MG63 (cell line): ENCODE data around the gene COL25A1. TPM values are rescaled to one million over a fixed set of nuclear protein-coding genes. Genes with fewer than 3 reads are reported as not detected.

Experiments used
- DNase-seq: peaks from one replicate; pipeline ENCODE4 v3.0.0-alpha.2; 2020
- H3K27me3 ChIP-seq: fragments of 250-450 bp; sonication (Bioruptor Pico); 2 replicates; pipeline ENCODE4 v1.5.1; 2020; ENCODE audit warnings: mild to moderate bottlenecking, moderate library complexity
- H3K36me3 ChIP-seq: fragments of 250-450 bp; sonication (Bioruptor Pico); 2 replicates; pipeline ENCODE4 v1.5.1; 2020; ENCODE audit warnings: mild to moderate bottlenecking, moderate library complexity
- H3K4me3 ChIP-seq: fragments of 250-450 bp; sonication (Bioruptor Pico); 2 replicates; pipeline ENCODE4 v1.5.1; 2020; ENCODE audit warnings: mild to moderate bottlenecking, moderate library complexity
- H3K9me3 ChIP-seq: fragments of 250-450 bp; sonication (Bioruptor Pico); 2 replicates; pipeline ENCODE4 v1.5.1; 2020; ENCODE audit warnings: mild to moderate bottlenecking, moderate library complexity
- total RNA-seq: library from RNA; depleted of rRNA; stranded (reverse); fragments of >200 nt; shearing (Covaris generic); gene quantifications from 2 replicates; pipeline ENCODE4 v1.2.3, GENCODE V29; 2014; ENCODE audit warnings: low replicate concordance

COL25A1 gene
- total RNA-seq, 1 experiment from 2014 or later = not detected

DNA sequence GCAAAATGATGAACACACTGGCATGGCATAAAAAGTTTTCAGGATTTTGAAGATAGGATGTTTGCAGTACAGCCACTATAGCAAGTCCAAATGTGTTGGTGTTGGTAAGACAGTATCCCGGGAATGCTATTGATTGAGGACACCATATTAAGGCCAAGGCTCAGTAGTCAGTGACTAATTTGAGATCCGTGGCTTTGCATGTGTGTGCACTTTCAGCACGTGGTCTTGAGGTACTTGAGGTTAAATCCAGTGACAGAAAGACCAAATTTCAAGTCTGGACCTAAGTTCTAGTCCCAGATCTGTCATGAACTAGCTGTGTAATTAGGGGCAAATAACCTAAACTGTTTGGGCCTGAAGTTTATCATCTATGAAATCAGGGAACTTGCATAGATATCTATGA, 463.1 kb downstream of the COL25A1 start:
- no peak for DNase-seq

GRCh38 chr4:108838451-108838850, 464.0 kb downstream of the COL25A1 start:
- Histone ChIP-seq H3K27me3 (no peaks in the 10 kb centered on the region), H3K9me3 (no peaks in the 10 kb centered on the region), H3K4me3 (no peak overlapping the region), H3K36me3 (no peaks in the 10 kb centered on the region)
- DNase-seq = no peak

More for the DNA sequence above, 463.1 kb downstream of the COL25A1 start:
- Histone ChIP-seq H3K4me3 (no peak overlapping the region), H3K27me3 (no peaks in the 10 kb centered on the region), H3K36me3 (no peaks in the 10 kb centered on the region), H3K9me3 (no peaks in the 10 kb centered on the region)

- Histone ChIP-seq H3K9me3 (no peaks in the 10 kb centered on the region), H3K36me3 (no peaks in the 10 kb centered on the region), H3K4me3 (no peak overlapping the region), H3K27me3 (no peaks in the 10 kb centered on the region)
- DNase-seq = no peak
These were observed 467.5 kb downstream of the COL25A1 start for GRCh38 chr4:108834835-108835384.

DNA sequence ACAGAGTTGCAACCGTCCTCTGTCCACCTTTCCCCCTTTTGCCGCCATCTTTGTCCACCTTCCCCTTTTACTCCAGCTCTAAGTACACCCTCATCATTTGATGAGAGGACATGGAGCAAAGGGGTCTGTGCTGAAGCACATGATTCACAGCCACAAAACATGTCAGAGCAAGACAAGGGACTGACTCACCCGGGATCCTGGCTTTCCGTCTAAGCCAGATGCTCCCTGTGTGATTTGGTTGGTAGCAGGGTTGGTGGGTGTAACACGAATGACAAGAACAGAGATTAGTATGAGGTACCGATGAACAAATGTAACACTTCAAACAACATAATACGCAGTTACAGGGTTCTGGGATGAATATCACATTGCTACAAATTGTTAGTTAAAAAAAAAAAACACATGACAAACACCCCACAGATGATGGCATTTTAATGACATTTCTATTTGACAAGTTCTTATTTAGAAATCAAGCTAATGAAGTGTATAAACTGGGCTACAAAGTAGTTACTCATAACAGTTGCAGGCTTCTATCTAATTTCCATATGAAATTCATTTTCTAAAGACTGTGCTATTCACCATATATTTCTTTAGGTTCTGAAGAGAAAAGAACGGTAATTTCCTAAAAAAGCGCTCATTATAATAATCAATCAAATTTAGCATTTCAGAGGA, 468.2 kb downstream of the COL25A1 start:
- H3K36me3 ChIP-seq = no peaks in the 10 kb centered on the region
- H3K9me3 ChIP-seq = no peaks in the 10 kb centered on the region
- no peak overlapping the region for H3K4me3 ChIP-seq
- H3K27me3 ChIP-seq = no peaks in the 10 kb centered on the region
- DNase-seq = peak; percentile 56

- H3K9me3 ChIP-seq = no peaks in the 10 kb centered on the region
- no peaks in the 10 kb centered on the region for H3K36me3 ChIP-seq
- H3K27me3 ChIP-seq = no peaks in the 10 kb centered on the region
- DNase-seq = no peak
- no peak overlapping the region for H3K4me3 ChIP-seq
These were observed 469.4 kb downstream of the COL25A1 start for GRCh38 chr4:108833046-108833445.

GRCh38 chr4:108831886-108832285, 470.6 kb downstream of the COL25A1 start:
- Histone ChIP-seq H3K27me3 (no peaks in the 10 kb centered on the region), H3K36me3 (no peaks in the 10 kb centered on the region), H3K4me3 (no peak overlapping the region), H3K9me3 (no peaks in the 10 kb centered on the region)
- DNase-seq = no peak

DNA sequence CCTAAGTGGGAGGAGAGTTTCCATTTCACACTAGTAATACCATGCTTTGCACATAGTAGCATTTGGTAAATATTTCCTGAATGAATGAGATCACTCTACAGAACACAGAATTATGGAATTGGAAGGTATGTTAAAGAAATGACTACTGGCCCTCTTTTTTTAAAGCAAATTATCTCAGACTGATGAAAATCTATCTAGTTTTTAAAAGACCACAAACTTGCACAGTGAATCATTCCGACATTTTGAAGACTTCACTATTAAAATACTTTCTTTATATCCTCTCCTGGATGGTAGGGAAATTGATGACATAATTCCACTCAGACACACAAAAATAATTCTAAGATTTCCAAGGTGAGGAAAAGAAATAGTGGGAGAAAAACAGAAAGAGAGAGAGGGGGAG, 471.2 kb downstream of the COL25A1 start:
- no peaks in the 10 kb centered on the region for H3K27me3 ChIP-seq
- DNase-seq = no peak
- no peak overlapping the region for H3K4me3 ChIP-seq
- no peaks in the 10 kb centered on the region for H3K36me3 ChIP-seq
- no peaks in the 10 kb centered on the region for H3K9me3 ChIP-seq

- no peak for DNase-seq
These were observed 471.8 kb downstream of the COL25A1 start for GRCh38 chr4:108830509-108831244.

DNA sequence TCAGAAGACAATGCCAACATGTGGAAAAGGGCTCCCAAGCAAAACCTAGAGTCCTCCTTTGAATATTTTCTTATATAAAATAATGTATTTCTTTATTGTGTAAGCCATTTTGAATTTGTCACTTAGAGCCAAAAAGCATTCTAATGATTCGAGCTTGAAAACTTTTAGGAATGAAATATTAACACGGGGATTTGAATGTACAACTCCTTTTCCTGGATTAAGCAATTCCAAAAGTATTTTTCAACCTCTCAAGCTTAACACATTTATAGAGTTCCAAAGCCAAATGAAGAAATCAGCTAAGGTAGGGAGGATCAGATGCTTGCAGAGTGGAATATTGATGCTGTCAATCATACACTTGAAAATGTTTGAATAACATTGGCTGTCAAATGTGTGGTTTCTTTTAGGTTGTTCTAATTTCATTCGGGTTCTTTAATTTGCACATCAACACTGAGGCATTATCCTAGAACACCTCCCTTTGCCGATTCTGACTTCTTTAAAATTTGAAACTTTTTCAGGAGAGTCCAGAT, 472.4 kb downstream of the COL25A1 start:
- DNase-seq = no peak
- Histone ChIP-seq H3K36me3 (no peaks in the 10 kb centered on the region), H3K9me3 (no peaks in the 10 kb centered on the region)

More at GRCh38 chr4:108830509-108831244, 471.8 kb downstream of the COL25A1 start:
- H3K27me3 ChIP-seq = no peaks in the 10 kb centered on the region
- H3K36me3 ChIP-seq = no peaks in the 10 kb centered on the region
- no peaks in the 10 kb centered on the region for H3K9me3 ChIP-seq
- no peak overlapping the region for H3K4me3 ChIP-seq

DNA sequence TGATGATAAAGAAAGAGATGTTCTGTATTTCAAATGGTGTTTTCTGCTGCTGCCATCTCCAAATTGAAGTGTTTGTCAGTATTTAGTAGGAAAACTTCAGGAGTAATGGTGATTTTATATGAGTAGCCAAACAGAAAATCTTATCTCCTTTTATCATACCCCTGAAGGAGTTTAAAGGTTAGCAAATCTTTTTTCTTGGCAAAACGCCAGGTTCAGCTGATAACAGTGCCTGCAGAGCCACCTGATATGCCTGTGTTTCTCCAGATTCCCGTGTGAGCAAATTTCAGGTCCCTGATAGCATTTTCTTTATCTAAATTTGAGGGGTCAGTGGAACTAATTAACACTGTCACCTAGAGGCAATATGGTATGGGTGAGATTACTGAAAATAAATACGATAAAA, 473.8 kb downstream of the COL25A1 start:
- Histone ChIP-seq H3K27me3 (no peaks in the 10 kb centered on the region), H3K4me3 (no peak overlapping the region), H3K9me3 (no peaks in the 10 kb centered on the region), H3K36me3 (no peaks in the 10 kb centered on the region)
- no peak for DNase-seq

More for the DNA sequence above, 472.4 kb downstream of the COL25A1 start:
- H3K4me3 ChIP-seq = no peak overlapping the region
- no peaks in the 10 kb centered on the region for H3K27me3 ChIP-seq

- Histone ChIP-seq H3K9me3 (no peaks in the 10 kb centered on the region), H3K4me3 (no peak overlapping the region), H3K36me3 (no peaks in the 10 kb centered on the region), H3K27me3 (no peaks in the 10 kb centered on the region)
- no peak for DNase-seq
These were observed 476.7 kb downstream of the COL25A1 start for GRCh38 chr4:108825737-108826136.

DNA sequence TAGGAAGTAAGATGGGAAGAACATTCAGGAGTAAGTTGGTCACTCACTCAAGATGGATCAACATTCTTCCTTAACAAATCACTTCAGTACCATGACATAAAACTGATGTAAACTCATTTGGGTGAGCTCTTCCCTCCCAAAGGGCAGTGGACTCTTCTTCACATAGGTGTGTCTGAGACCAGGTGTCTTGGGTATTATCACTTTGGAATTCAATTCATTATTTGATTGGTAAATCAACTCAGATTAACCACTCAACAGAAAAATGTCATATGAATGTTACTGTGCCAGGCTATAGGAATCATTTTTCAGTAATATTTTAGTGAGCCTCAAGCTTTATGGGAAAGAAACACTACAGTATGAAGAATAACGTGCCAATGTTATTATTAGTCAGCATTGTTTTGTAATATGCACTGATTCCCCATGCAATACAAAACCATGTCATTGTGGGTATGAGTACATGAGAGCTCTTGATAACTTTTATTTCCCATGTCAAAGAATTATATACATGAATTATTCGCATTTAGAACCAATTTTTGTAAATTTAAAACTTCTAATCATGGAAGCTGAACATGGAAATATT, 481.0 kb downstream of the COL25A1 start:
- Histone ChIP-seq H3K27me3 (peaks cover under 1% of the 10 kb centered on the region; the same call in 1 of the 2 replicates), H3K36me3 (no peaks in the 10 kb centered on the region), H3K4me3 (no peak overlapping the region), H3K9me3 (no peaks in the 10 kb centered on the region)
- no peak for DNase-seq

GRCh38 chr4:108820492-108821350, 481.7 kb downstream of the COL25A1 start:
- H3K4me3 ChIP-seq = no peak overlapping the region
- DNase-seq = no peak
- H3K9me3 ChIP-seq = no peaks in the 10 kb centered on the region

GRCh38 chr4:108814326-108814725, 488.1 kb downstream of the COL25A1 start:
- Histone ChIP-seq H3K36me3 (no peaks in the 10 kb centered on the region), H3K27me3 (peaks cover 3% of the 10 kb centered on the region), H3K9me3 (no peaks in the 10 kb centered on the region), H3K4me3 (no peak overlapping the region)
- DNase-seq = no peak

More at GRCh38 chr4:108820492-108821350, 481.7 kb downstream of the COL25A1 start:
- H3K27me3 ChIP-seq = peaks cover 2% of the 10 kb centered on the region; the same call in 1 of the 2 replicates
- H3K36me3 ChIP-seq = no peaks in the 10 kb centered on the region

DNA sequence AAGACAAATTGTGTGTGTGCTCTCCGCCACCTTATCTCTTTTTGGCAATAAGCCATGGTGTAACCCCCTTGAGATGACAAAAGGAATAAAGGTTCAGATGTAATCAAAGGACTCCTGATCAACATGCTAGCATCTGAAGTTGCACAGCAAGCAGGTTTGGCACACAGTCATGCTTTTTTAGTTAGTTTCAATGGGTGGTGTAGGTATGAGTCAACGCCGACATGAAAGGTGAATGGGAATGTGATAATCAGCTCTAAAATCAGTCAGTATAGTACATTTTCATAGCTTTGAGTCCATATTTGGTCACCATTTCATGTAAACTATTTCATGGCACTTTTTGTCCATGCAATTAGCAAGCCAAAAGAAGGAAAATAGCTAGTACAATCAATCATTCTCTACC, 489.2 kb downstream of the COL25A1 start:
- Histone ChIP-seq H3K27me3 (peaks cover 3% of the 10 kb centered on the region), H3K36me3 (no peaks in the 10 kb centered on the region), H3K9me3 (no peaks in the 10 kb centered on the region), H3K4me3 (no peak overlapping the region)
- no peak for DNase-seq

- Histone ChIP-seq H3K9me3 (no peaks in the 10 kb centered on the region), H3K27me3 (peaks cover 3% of the 10 kb centered on the region), H3K36me3 (no peaks in the 10 kb centered on the region), H3K4me3 (no peak overlapping the region)
- DNase-seq = no peak
These were observed 491.0 kb downstream of the COL25A1 start for GRCh38 chr4:108811486-108811885.
